Activated CD8-positive, alpha-beta memory T cell treated with anti-CD3 and anti-CD28 coated beads, Interleukin-2, amount 50 U/mL, for 4 hours (primary cell): ENCODE measurements around the gene DLX4.
A peak's percentile ranks its signal among the peaks of the same experiment; 100 is the strongest.

Experiments
- DNase-seq: peaks from one replicate; pipeline ENCODE4 v3.0.0-alpha.2; 2020

The DLX4 gene

GRCh38 chr17:49949634-49950033, 19.4 kb upstream of the DLX4 start:
- no peak for DNase-seq

- no peak for DNase-seq
Measured at GRCh38 chr17:49951362-49952082, 17.5 kb upstream of the DLX4 start.

GRCh38 chr17:49952209-49952911, 16.6 kb upstream of the DLX4 start:
- peak; percentile 84 for DNase-seq

GRCh38 chr17:49952912-49953497, 16.0 kb upstream of the DLX4 start:
- no peak for DNase-seq

GRCh38 chr17:49955157-49955556, 13.8 kb upstream of the DLX4 start:
- DNase-seq = no peak

GRCh38 chr17:49956780-49957179, 12.2 kb upstream of the DLX4 start:
- no peak for DNase-seq

- no peak for DNase-seq
Measured at GRCh38 chr17:49957350-49957749, 11.6 kb upstream of the DLX4 start.

GRCh38 chr17:49958723-49959122, 10.3 kb upstream of the DLX4 start:
- DNase-seq = no peak

GRCh38 chr17:49959183-49959935, 9.6 kb upstream of the DLX4 start:
- DNase-seq = no peak

GRCh38 chr17:49962599-49963308, 6.2 kb upstream of the DLX4 start:
- DNase-seq = no peak

GRCh38 chr17:49963309-49963625, 5.7 kb upstream of the DLX4 start:
- DNase-seq = no peak

GRCh38 chr17:49963626-49964302, 5.2 kb upstream of the DLX4 start:
- DNase-seq = no peak

- no peak for DNase-seq
Measured at GRCh38 chr17:49964303-49964768, 4.7 kb upstream of the DLX4 start.

- DNase-seq = peak; percentile 43
Measured at GRCh38 chr17:49964769-49965523, 4.0 kb upstream of the DLX4 start.

- no peak for DNase-seq
Measured at GRCh38 chr17:49965524-49965909, 3.5 kb upstream of the DLX4 start.

GRCh38 chr17:49966767-49967166, 2.2 kb upstream of the DLX4 start:
- DNase-seq = no peak

GRCh38 chr17:49967205-49967604, 1.8 kb upstream of the DLX4 start:
- no peak for DNase-seq

- no peak for DNase-seq
Measured at GRCh38 chr17:49967621-49968404, 1.2 kb upstream of the DLX4 start.

- peak; percentile 63 for DNase-seq
Measured at GRCh38 chr17:49968405-49969133, 421 bp upstream of the DLX4 start.
